Measurements from ENCODE around the gene PCDHB4.

DNA sequence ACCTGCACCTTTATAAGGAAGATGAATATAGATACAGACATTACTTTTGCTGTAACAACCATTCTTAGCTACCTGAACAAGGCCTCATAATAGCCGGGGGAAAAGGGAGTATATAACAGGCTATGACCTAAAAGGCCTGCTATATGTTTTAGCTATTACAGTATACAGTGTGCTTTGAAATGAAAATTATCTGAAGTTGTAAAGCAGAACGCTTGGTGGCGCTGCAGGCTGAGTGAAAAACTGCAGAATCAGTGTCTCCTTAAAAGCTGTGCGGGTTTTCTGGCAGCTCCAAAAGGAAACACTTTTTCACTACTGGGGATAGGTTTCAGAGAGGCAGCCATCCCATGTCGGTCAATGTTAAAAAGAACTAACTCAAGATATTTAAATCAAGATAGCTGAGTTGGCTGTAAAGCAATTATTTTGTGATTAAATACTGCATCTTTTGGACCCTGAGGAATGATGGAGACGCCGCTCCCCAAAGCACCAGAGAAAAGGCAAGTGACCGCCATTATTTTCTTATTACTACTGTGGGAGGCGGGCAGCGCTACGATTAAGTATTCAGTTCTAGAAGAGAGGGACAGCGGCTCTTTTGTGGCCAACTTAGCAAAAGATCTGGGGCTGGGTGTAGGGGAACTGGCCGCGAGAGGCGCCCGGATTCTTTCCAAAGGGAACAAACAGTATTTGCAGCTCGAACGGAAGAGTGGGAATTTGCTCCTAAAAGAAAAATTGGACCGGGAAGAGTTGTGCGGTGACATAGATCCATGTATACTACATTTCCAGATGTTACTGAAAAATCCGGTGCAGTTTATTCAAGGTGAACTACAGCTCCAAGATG lies 34.1 kb downstream of the PCDHB4 start:
- TF ChIP-seq, protein P1, sequence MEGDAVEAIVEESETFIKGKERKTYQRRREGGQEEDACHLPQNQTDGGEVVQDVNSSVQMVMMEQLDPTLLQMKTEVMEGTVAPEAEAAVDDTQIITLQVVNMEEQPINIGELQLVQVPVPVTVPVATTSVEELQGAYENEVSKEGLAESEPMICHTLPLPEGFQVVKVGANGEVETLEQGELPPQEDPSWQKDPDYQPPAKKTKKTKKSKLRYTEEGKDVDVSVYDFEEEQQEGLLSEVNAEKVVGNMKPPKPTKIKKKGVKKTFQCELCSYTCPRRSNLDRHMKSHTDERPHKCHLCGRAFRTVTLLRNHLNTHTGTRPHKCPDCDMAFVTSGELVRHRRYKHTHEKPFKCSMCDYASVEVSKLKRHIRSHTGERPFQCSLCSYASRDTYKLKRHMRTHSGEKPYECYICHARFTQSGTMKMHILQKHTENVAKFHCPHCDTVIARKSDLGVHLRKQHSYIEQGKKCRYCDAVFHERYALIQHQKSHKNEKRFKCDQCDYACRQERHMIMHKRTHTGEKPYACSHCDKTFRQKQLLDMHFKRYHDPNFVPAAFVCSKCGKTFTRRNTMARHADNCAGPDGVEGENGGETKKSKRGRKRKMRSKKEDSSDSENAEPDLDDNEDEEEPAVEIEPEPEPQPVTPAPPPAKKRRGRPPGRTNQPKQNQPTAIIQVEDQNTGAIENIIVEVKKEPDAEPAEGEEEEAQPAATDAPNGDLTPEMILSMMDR (conservative IDR thresholded peaks at IDR 0.05 in 1 of 2, IDR thresholded peaks at IDR 0.05 in 1 of 2; ENCODE audit: extremely low read depth in 1 of 2, insufficient read depth in 1 of 2, low read depth in 1 of 2, low read length in 2 of 2) = no peak
- TF ChIP-seq EZH2 (IDR thresholded peaks at IDR 0.05; ENCODE audit: borderline replicate concordance, low read length) = no peak
